Type B pancreatic cell (in vitro differentiated cells): Measurements from ENCODE around the gene ATXN2. TPM values are rescaled to one million over a fixed set of nuclear protein-coding genes. Genes with fewer than 3 reads are reported as not detected.
"Not testable (repeated sequence)": the region's sequence is repeated elsewhere in the genome, so short reads cannot be mapped to it uniquely, and the experiment has no call there.

Experiments used
- DNase-seq: peaks from one replicate; pipeline ENCODE4 v3.0.0; 2021; ENCODE audit warnings: mixed read lengths; ENCODE audit not compliant: unreplicated experiment; ENCODE audit errors: extremely low spot score
- H3K27ac Mint-ChIP-seq: 2 replicates; pipeline ENCODE4 v1.8.0; 2021; ENCODE audit warnings: mild to moderate bottlenecking, mixed read lengths
- H3K27me3 Mint-ChIP-seq: 2 replicates; pipeline ENCODE4 v1.8.0; 2021; ENCODE audit warnings: mixed read lengths
- H3K36me3 Mint-ChIP-seq: 2 replicates; pipeline ENCODE4 v1.8.0; 2021; ENCODE audit warnings: mixed read lengths
- H3K4me1 Mint-ChIP-seq: one replicate; pipeline ENCODE4 v1.8.0; 2021; ENCODE audit warnings: mixed read lengths; ENCODE audit not compliant: unreplicated experiment
- H3K4me3 Mint-ChIP-seq: 2 replicates; pipeline ENCODE4 v1.8.0; 2021; ENCODE audit warnings: mild to moderate bottlenecking, mixed read lengths
- H3K9me3 Mint-ChIP-seq: 2 replicates; pipeline ENCODE4 v1.8.0; 2021; ENCODE audit warnings: mixed read lengths
- CTCF ChIP-seq: fragments of 200-600 bp; sonication (generic); conservative IDR thresholded peaks from 2 replicates; pipeline ENCODE4 v1.5.0; 2021; ENCODE audit warnings: antibody characterized with exemption, mild to moderate bottlenecking
- total RNA-seq: library from RNA; stranded (reverse); gene quantifications from 2 replicates; pipeline ENCODE4 v1.2.1, GENCODE V29; 2021; ENCODE audit warnings: low replicate concordance

The ATXN2 gene
- total RNA-seq, 1 donor from 2014 or later: 80.9 TPM

GRCh38 chr12:111557271-111558106, 41.6 kb downstream of the ATXN2 start:
- Mint-ChIP-seq H3K4me1 (peaks cover 7% of the 10 kb centered on the region), H3K36me3 (peaks cover 8% of the 10 kb centered on the region), H3K27me3 (no peaks in the 10 kb centered on the region), H3K27ac (no peak overlapping the region), H3K9me3 (peaks cover 5% of the 10 kb centered on the region), H3K4me3 (no peak overlapping the region)
- TF ChIP-seq CTCF: no peak
- DNase-seq: no peak

- H3K36me3 Mint-ChIP-seq: peaks cover 8% of the 10 kb centered on the region
- DNase-seq: no peak
- H3K4me1 Mint-ChIP-seq: peaks cover 7% of the 10 kb centered on the region
- peaks cover 5% of the 10 kb centered on the region for H3K9me3 Mint-ChIP-seq
- H3K27me3 Mint-ChIP-seq: no peaks in the 10 kb centered on the region
- no peak overlapping the region for H3K4me3 Mint-ChIP-seq
- no peak for TF ChIP-seq CTCF
- H3K27ac Mint-ChIP-seq: no peak overlapping the region
These were observed 42.4 kb downstream of the ATXN2 start for GRCh38 chr12:111556676-111557075.

- H3K27me3 Mint-ChIP-seq, DNase-seq, H3K27ac Mint-ChIP-seq, H3K4me3 Mint-ChIP-seq, H3K36me3 Mint-ChIP-seq, H3K9me3 Mint-ChIP-seq, H3K4me1 Mint-ChIP-seq: not testable (repeated sequence)
These were observed 43.8 kb downstream of the ATXN2 start for GRCh38 chr12:111555313-111555712.

- no peak for TF ChIP-seq CTCF
- H3K4me3 Mint-ChIP-seq: no peak overlapping the region
- no peaks in the 10 kb centered on the region for H3K27me3 Mint-ChIP-seq
- H3K27ac Mint-ChIP-seq: no peak overlapping the region
- H3K36me3 Mint-ChIP-seq: peaks cover 26% of the 10 kb centered on the region
- no peaks in the 10 kb centered on the region for H3K4me1 Mint-ChIP-seq
- DNase-seq: no peak
- H3K9me3 Mint-ChIP-seq: no peaks in the 10 kb centered on the region
These were observed 52.2 kb downstream of the ATXN2 start for GRCh38 chr12:111546758-111547383.

- Mint-ChIP-seq H3K27ac (no peak overlapping the region), H3K36me3 (peaks cover 26% of the 10 kb centered on the region), H3K27me3 (no peaks in the 10 kb centered on the region), H3K4me3 (no peak overlapping the region), H3K4me1 (no peaks in the 10 kb centered on the region), H3K9me3 (no peaks in the 10 kb centered on the region)
- DNase-seq: no peak
- TF ChIP-seq CTCF: no peak
These were observed 52.9 kb downstream of the ATXN2 start for GRCh38 chr12:111546171-111546570.

- no peak overlapping the region for H3K27ac Mint-ChIP-seq
- no peaks in the 10 kb centered on the region for H3K4me1 Mint-ChIP-seq
- no peak for TF ChIP-seq CTCF
- no peak overlapping the region for H3K4me3 Mint-ChIP-seq
- no peaks in the 10 kb centered on the region for H3K9me3 Mint-ChIP-seq
- H3K27me3 Mint-ChIP-seq: no peaks in the 10 kb centered on the region
- H3K36me3 Mint-ChIP-seq: peaks cover 26% of the 10 kb centered on the region
- no peak for DNase-seq
These were observed 55.1 kb downstream of the ATXN2 start for GRCh38 chr12:111544032-111544431.
